A549 (cell line): ENCODE data around the gene C3orf70. TPM values are rescaled to one million over a fixed set of nuclear protein-coding genes. Genes with fewer than 3 reads are reported as not detected.
A peak's percentile ranks its signal among the peaks of the same experiment; 100 is the strongest.

Experiments
- ATAC-seq, 2 experiments: fragments of 200-7000 bp in 1 of 2; fragments of >200 bp in 1 of 2; cut with Nextera tagmentation in 1 of 2; cut with Tn5 transposase in 1 of 2; 3 replicates each; pipeline versions ENCODE4 v1.8.0 to v1.9.1; 2018 to 2020; ENCODE audit warnings: mild to moderate bottlenecking in 1 of 2, moderate library complexity in 1 of 2
- CTCF ChIA-PET: fragments of 300-600 bp; sonication (Branson Sonifier 250); formaldehyde crosslinking; extraction: SDS; loops from one replicate; lab custom pipeline; 2021; ENCODE audit warnings: antibody characterized with exemption, inconsistent platforms; lab: Yijun Ruan, JAX
- POLR2A ChIA-PET: fragments of 350-600 bp; formaldehyde crosslinking; extraction: SDS; loops from one replicate; lab custom pipeline; 2021; ENCODE audit warnings: antibody characterized with exemption, inconsistent platforms; lab: Yijun Ruan, JAX
- DNase-seq, 2 experiments: peaks; one replicate each; pipeline versions ENCODE4 v3.0.0 to v3.0.0-alpha.2; 2011 to 2016; ENCODE audit warnings: low read depth in 1 of 2, low spot score in 1 of 2
- FAIRE-seq: peaks from 2 replicates; lab custom pipeline; 2011; peaks lifted over from hg19 to GRCh38; lab: Jason Lieb, UNC
- H3K27ac ChIP-seq, 2 experiments: fragments of >200 bp; sonication (Bioruptor Twin); formaldehyde crosslinking; 3 replicates each; pipeline ENCODE4 v1.5.1; 2016 to 2017
- H3K4me1 ChIP-seq: fragments of >200 bp; sonication (Bioruptor Twin); formaldehyde crosslinking; 3 replicates; pipeline ENCODE4 v1.6.1; 2016
- H3K4me2 ChIP-seq: fragments of >200 bp; sonication (Bioruptor Twin); formaldehyde crosslinking; 3 replicates; pipeline ENCODE4 v1.6.1; 2016
- H3K4me3 ChIP-seq: fragments of >200 bp; sonication (Bioruptor Twin); formaldehyde crosslinking; 3 replicates; pipeline ENCODE4 v1.5.1; 2016
- H3K9me3 ChIP-seq: fragments of >200 bp; sonication (Bioruptor Twin); formaldehyde crosslinking; 3 replicates; pipeline ENCODE4 v1.6.1; 2016
- CEBPB ChIP-seq, 2 experiments: fragments of >200 bp in 1 of 2; sonication (Bioruptor Twin) in 1 of 2; formaldehyde crosslinking in 1 of 2; IDR thresholded peaks; 2 replicates each; pipeline ENCODE4 v1.6.1; 2012 to 2016
- CHD2 ChIP-seq: fragments of 150-350 bp; IDR thresholded peaks from 2 replicates; pipeline ENCODE4 v1.6.1; 2014; ENCODE audit warnings: low read length; ENCODE audit not compliant: partially characterized antibody
- CHD4 ChIP-seq: fragments of 200-600 bp; sonication (generic); IDR thresholded peaks from 2 replicates; pipeline ENCODE4 v1.6.1; 2016; ENCODE audit warnings: antibody characterized with exemption, mild to moderate bottlenecking, borderline replicate concordance
- EHF ChIP-seq: fragments of 250-450 bp; sonication (Bioruptor Pico); IDR thresholded peaks from 2 replicates; pipeline ENCODE4 v1.5.0; 2020; ENCODE audit warnings: mild to moderate bottlenecking
- ELK1 ChIP-seq: fragments of 150-350 bp; IDR thresholded peaks from 2 replicates; pipeline ENCODE4 v1.6.1; 2014; ENCODE audit warnings: low read depth, mild to moderate bottlenecking, low read length
- EP300 ChIP-seq, 2 experiments: fragments of >200 bp; sonication (Bioruptor Twin); formaldehyde crosslinking; IDR thresholded peaks; 2 replicates in 1 of 2; 3 replicates in 1 of 2; pipeline ENCODE4 v1.6.1; 2016 to 2017
- FOXS1 ChIP-seq: fragments of 250-450 bp; sonication (Bioruptor Pico); IDR thresholded peaks from 2 replicates; pipeline ENCODE4 v1.5.0; 2020; ENCODE audit warnings: mild to moderate bottlenecking, moderate library complexity
- GATA3 ChIP-seq: IDR thresholded peaks from 2 replicates; pipeline ENCODE4 v1.6.1; 2012; ENCODE audit warnings: borderline replicate concordance
- HMGXB4 ChIP-seq: fragments of 250-450 bp; sonication (Bioruptor Pico); IDR thresholded peaks from 2 replicates; pipeline ENCODE4 v1.5.0; 2021; ENCODE audit warnings: mild to moderate bottlenecking, moderate library complexity, borderline replicate concordance
- MAFK ChIP-seq: fragments of 450-650 bp; IDR thresholded peaks from 2 replicates; pipeline ENCODE4 v1.6.1; 2014; ENCODE audit not compliant: partially characterized antibody
- MAX ChIP-seq: IDR thresholded peaks from 2 replicates; pipeline ENCODE4 v1.6.1; 2012
- MAZ ChIP-seq: fragments of 150-350 bp; IDR thresholded peaks from 2 replicates; pipeline ENCODE4 v1.6.1; 2014; ENCODE audit warnings: antibody characterized with exemption, low read depth, low read length, borderline replicate concordance
- MYC ChIP-seq: IDR thresholded peaks from 2 replicates; pipeline ENCODE4 v1.6.1; 2012; ENCODE audit warnings: mild to moderate bottlenecking, inconsistent platforms, low read length, improper control_type of control experiment, borderline replicate concordance
- NFE2L2 ChIP-seq: fragments of 150-350 bp; conservative IDR thresholded peaks from 2 replicates; pipeline ENCODE4 v1.6.1; 2014; ENCODE audit warnings: low read length
- RCOR1 ChIP-seq: fragments of 150-350 bp; IDR thresholded peaks from 2 replicates; pipeline ENCODE4 v1.6.1; 2014; ENCODE audit warnings: antibody characterized with exemption, low read length, low read depth
- REST ChIP-seq: fragments of 200-600 bp; sonication (generic); IDR thresholded peaks from 2 replicates; pipeline ENCODE4 v1.6.1; 2016; ENCODE audit warnings: antibody characterized with exemption, mild to moderate bottlenecking, moderate library complexity
- RNF2 ChIP-seq: fragments of 200-600 bp; sonication (generic); IDR thresholded peaks from 2 replicates; pipeline ENCODE4 v1.6.1; 2016; ENCODE audit warnings: low read depth, mild to moderate bottlenecking, antibody characterized with exemption, moderate library complexity, borderline replicate concordance
- TP53 ChIP-seq: fragments of 250-450 bp; sonication (Bioruptor Pico); IDR thresholded peaks from 2 replicates; pipeline ENCODE4 v1.5.0; 2021; ENCODE audit warnings: mild to moderate bottlenecking, moderate library complexity
- ZC3H11A ChIP-seq: fragments of 450-650 bp; IDR thresholded peaks from 2 replicates; pipeline ENCODE4 v1.6.1; 2014; ENCODE audit warnings: antibody characterized with exemption, mild to moderate bottlenecking
- ZNF302 ChIP-seq: fragments of 250-450 bp; sonication (Bioruptor Pico); IDR thresholded peaks from 2 replicates; pipeline ENCODE4 v1.9.0; 2021; ENCODE audit warnings: inconsistent platforms, mild to moderate bottlenecking, moderate library complexity
- WGBS: methylation state at CpG from one replicate; pipeline ENCODE4 v1.1.6; 2017; ENCODE audit errors: missing lambda C conversion rate; 5-methylcytosine and 5-hydroxymethylcytosine counted together
- polyA plus RNA-seq, 4 experiments: library from polyadenylated mRNA; depleted of rRNA in 3 of 4; stranded (reverse); fragments of >200 nt; fragmentation: RNase III in 1 of 4; extraction: RNeasy Plus Mini Kit Qiagen cat#74134 plus additional on column Dnase treatment in 1 of 4; gene quantifications; 2 replicates in 3 of 4; 3 replicates in 1 of 4; pipeline ENCODE4 v1.2.3, GENCODE V29; 2011 to 2017

The C3orf70 gene
- polyA plus RNA-seq, 2 of the 4 experiments (the other 2 are of a cell fraction): 0.01 TPM; not detected in 1

DNA sequence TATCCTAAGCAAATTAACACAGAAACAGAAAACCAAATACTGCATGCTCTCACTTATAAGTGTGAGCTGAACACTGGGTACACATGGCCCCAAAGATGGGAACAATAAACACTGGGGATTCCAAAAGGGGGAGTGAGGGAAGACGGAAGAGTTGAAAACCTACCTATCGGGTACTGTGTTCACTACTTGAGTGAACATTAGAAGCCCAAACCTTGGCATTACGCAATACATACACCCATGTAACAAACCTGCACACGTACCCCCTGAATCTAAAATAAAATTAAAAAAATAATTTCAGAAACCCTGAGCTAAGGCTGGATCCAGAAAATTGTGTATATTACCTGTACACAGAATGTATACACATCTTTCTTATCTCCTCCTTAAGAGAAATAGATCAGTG, 42.8 kb upstream of the C3orf70 start:
- no peak for DNase-seq
- CTCF ChIA-PET: no interaction called here
- 98% methylated on average over 4 of the region's 4 CpGs for WGBS
- FAIRE-seq: no peak
- Histone ChIP-seq H3K4me1 (no peaks in the 10 kb centered on the region), H3K27ac (no peak overlapping the region), H3K4me3 (no peak overlapping the region), H3K9me3 (no peaks in the 10 kb centered on the region), H3K4me2 (no peak overlapping the region)
- ATAC-seq: no peak
- TF ChIP-seq CHD4 (no peak), MAX (no peak), NFE2L2 (no peak), CEBPB (IDR thresholded peaks at IDR 0.05) (peak; percentile 41 to 61; a peak in 2 of 4 replicates), ZC3H11A (no peak), RNF2 (no peak)
- POLR2A ChIA-PET: no interaction called here

- CTCF ChIA-PET: interaction anchor here (1.6 kb wide), 1 partner anchor 13 kb away, joined by 4 read pairs; no protein-coding TSS in a partner anchor
- H3K4me3 ChIP-seq: no peak overlapping the region
- TF ChIP-seq HMGXB4 (no peak), EHF (no peak), FOXS1 (CRISPR knock-in tag) (no peak), REST (no peak), RCOR1 (no peak), EP300 (IDR thresholded peaks at IDR 0.05) (no peak), MYC (no peak), GATA3 (no peak), CHD2 (no peak), TP53 (CRISPR knock-in tag) (no peak), MAZ (no peak), MAFK (no peak), ZNF302 (CRISPR knock-in tag) (no peak), ELK1 (no peak)
- no peaks in the 10 kb centered on the region for H3K4me1 ChIP-seq
- DNase-seq (no peak), FAIRE-seq (no peak), ATAC-seq (no peak)
- H3K4me2 ChIP-seq: no peak overlapping the region
- POLR2A ChIA-PET: no interaction called here
- H3K9me3 ChIP-seq: no peaks in the 10 kb centered on the region
- no peak overlapping the region for H3K27ac ChIP-seq
These were observed 36.0 kb upstream of the C3orf70 start for GRCh38 chr3:185188816-185189215.
